Activated effector memory CD4-positive, alpha-beta T cell treated with anti-CD3 and anti-CD28 coated beads, Interleukin-2, amount 50 U/mL, for 16 hours (primary cell): ENCODE results near the gene MTCL1.

Source experiments
- DNase-seq: peaks from one replicate; pipeline ENCODE4 v3.0.0-alpha.2; 2020

Gene MTCL1

DNA sequence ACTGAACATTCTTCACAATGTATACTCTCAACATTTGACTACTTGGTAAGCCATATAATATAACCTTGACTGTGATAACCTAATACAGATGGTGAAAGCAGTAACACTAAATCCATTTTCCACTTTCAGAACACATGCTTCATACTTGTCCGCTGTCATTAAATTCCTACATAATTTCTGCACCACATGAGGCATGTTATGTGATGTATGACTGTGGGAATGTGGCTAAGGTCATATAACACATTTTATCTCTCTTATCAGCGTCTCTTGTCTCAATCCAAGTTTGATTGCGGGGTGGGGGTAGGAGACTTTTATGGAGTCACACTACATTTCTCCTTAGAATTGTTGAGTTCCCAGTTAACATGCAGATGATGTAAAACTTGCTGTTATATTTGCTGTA is 110.9 kb downstream of the MTCL1 start:
- no peak for DNase-seq

DNA sequence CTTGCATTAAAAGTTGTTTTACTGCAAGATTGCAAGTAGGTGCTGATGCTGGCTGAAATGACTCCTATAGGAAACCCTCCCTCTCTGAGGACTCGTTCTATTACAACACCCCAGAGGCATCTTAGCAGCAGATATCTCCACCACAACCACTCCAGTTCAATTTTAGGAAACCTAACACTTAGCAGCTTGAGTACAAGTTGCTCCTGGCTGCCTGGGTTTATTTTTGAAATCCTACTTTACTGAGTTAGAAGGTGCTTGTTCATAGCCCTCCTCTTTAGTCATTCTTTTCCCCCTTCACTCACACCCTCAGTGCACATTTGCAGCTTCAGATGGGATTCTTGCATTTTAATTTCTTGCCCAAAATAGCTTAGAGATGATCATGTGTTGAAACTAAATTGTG is 111.5 kb downstream of the MTCL1 start:
- no peak for DNase-seq

DNA sequence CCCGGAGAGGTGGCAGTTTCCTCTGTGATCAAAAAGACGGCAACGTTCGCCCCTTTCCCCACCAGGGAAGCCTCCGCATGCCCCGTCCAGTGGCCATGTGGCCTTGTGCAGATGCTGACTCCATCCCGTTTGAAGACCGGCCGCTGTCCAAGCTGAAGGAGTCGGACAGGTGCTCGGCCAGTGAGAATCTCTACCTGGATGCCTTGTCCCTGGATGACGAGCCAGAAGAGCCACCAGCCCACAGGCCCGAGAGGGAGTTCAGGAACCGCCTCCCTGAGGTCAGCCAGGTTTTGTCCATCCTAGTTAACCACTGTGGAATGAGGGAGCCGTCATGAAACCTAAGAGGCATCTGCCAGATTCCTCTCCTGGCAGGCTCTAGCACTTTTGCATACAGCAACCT is 113.6 kb downstream of the MTCL1 start:
- no peak for DNase-seq

DNA sequence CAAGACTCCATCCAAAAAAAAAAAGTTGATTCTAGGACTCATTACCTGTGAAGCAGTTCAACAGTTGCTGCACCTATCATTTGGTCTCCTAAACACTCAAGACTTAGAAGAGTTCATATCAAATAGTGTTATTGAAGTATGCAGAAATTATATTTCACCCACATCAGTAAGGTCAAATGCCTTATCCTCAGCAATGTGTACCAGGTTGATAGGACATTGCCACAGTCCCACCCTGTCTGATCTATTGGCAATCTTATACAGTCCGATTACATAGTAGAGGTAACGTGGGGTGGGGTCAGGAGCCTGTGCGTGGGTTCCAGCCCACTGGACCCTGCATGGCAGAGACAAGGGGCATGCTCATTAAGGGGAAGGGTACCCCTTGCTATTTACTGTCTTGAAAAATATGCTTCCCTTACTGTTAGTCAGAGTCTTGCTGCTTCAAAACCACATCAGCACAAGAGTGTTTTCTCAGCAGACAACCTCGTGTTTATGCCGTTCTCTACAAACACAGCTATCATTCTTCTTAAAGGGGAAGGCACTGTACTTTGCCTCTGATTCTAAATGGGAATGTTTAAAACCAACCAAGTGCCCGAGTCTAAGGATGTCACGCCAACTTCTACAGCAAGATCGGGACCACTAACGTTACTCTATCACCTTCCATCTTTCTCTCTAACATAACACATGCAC is 115.2 kb downstream of the MTCL1 start:
- no peak for DNase-seq

DNA sequence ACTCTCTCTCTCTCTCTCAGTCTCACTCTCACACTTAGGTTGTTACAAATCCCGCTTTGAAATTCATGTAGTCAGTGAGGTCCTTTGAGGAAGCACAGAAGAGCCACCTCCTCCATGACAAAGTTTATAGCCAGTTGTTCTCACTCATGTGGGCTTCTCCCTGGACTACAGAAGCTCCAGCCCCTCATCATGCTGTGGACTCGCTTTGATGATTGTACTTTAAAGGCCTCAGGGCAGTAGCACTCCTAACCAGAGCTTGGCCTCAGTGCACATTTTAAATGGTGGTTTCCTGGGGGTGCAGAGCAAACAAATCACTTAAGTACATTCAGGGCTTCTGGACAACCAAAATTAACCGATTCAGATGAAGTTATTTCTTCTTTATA is 115.7 kb downstream of the MTCL1 start:
- DNase-seq = no peak

DNA sequence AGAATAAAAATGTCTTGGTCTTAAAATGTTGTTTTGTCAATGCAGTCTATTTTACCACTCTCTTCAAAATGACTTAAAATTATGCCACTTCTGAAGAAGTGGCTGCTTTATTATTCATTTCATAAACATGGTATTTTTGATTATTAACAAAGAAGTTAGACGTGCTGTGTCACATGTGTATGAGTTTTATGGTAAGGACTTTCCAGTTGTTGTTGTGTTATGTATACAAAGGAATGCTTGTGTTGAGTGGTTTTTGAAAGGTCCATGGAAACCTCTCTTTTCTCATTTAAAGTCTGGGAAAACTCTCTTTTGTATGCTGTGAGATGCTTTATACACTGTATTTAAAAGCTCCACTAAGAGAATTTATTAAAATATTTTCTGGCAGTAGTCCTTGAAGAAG is 116.2 kb downstream of the MTCL1 start:
- no peak for DNase-seq

DNA sequence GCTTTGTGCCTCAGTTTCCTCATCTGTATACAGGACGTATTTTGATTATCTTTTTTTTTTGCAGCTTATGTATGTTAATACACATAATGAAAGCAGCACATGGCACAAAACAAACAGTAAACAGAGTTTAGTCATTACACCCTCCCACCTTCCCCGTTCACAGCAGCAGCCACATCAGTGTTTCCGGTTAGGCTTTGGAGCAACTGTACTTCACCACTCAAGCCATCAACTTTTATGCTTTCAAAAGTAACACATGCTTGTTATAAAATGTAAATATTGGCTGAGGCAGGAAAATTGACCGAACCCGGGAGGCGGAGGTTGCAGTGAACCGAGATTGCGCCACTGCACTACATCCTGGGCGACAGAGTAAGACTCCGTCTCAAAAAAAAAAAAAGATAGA is 117.3 kb downstream of the MTCL1 start:
- no peak for DNase-seq

DNA sequence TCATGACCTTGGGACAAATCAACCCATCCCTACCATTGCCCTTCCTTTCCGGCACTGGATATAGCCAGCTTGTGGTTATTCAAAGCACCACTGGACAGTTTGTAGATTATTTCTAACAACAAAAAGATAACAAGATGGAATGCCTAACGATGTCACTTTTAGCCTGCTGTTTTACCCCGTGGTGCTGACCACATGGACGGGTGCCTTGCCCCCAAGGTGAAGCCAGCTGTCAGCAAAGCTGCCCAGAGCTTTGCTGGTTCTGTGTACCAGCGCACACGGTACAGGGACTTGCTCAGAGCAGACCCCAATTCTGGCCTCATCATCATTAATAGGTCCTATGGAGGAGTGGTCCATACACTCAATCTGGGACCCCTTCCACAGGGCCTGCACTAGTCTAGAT is 118.2 kb downstream of the MTCL1 start:
- DNase-seq = no peak

DNA sequence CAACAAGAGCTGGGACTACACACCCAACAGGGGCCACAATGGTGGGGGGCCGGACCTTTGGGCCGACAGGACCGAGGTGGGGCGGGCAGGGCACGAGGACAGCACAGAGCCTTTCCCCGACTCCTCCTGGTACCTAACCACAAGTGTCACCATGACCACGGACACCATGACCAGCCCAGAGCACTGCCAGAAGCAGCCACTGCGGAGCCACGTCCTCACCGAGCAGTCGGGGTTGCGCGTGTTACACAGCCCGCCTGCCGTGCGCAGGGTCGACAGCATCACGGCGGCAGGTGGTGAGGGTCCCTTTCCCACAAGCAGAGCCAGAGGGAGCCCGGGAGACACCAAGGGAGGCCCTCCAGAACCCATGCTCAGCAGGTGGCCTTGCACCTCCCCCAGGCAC is 119.5 kb downstream of the MTCL1 start:
- DNase-seq = no peak

DNA sequence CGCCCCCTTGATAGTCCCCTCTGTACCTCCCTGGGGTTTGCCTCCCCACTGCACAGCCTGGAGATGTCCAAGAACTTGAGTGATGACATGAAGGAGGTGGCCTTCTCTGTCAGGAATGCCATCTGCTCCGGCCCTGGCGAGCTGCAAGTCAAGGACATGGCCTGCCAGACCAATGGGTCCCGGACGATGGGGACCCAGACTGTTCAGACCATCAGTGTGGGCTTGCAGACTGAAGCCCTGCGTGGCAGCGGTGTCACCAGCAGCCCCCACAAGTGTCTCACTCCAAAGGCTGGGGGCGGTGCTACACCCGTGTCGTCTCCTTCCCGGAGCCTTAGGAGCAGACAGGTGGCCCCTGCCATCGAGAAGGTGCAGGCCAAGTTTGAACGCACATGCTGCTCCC is 119.9 kb downstream of the MTCL1 start:
- no peak for DNase-seq

DNA sequence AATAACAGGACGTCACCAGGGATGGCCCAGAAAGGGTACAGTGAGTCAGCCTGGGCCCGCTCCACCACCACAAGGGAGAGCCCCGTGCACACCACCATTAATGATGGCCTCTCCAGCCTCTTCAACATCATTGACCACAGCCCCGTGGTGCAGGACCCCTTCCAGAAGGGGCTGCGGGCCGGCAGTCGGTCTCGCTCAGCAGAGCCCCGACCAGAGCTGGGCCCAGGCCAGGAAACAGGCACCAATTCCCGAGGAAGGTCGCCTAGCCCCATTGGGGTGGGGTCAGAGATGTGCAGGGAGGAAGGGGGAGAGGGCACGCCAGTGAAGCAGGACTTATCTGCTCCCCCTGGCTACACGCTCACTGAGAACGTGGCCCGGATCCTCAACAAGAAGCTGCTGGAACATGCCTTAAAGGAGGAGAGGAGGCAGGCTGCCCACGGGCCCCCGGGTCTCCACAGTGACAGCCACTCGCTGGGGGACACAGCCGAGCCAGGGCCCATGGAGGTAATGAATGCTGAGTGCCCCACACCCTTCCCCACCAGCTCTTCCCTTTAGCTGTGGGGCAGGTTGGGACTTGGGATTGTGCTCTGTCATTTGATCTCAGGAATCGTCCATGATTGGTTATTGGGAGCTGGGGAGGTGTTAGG is 120.5 kb downstream of the MTCL1 start:
- no peak for DNase-seq

DNA sequence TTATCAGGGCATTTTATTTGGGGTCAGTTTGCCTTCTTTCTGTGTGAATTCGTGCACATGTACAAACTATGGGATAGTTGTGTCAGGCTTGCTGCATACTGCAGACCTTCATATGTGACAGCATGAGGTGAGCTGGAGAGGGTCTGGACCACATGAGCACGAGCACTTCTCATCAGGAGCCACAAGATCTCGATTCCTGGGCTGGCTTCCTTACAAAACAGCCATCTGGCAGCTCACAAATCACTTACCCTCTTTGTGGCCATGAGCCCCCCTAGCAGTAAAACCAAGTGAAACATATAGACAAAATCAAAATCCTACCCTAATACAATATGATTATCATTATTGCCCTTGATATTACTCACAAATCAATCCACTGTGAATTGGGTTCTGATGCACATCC is 121.2 kb downstream of the MTCL1 start:
- no peak for DNase-seq

DNA sequence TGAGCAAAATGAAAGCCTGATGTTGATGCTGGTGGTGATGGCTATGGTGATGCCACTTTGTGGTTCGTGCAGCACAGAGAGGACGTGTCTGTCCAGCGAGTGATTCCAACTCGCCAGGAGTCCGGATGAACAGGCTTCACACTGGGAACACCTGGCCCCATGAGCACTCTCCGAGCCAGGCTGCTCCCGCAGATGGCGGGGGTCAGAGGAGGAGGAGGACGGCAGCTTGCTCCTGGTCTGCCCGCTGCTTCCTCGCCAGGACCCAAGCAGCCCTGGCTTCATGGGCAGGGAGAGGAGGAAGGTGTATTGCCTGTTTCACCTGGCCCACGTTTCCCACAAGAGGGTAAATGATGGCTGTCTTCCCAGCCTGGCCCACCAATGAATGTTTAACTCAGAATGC is 121.6 kb downstream of the MTCL1 start:
- DNase-seq = no peak

DNA sequence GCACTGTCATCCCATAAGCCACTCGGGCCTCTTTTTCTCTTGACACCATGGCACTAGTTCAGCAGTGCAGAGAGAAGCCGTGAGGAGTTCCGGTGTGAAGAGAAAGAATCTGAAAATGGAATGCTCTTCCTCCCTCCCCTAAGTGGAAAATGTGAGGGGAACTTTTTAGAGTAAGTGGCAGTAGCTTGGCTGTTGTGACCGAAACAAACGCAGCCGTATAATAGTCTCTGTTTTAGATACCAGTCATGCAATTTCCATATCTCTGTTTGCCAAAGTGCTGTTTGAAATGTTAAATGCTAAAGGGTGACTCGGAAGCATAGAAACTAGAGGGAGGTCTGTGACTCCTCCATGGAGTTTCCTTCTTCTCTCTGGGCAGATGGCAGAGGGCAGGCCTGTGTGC is 122.9 kb downstream of the MTCL1 start:
- DNase-seq = no peak

DNA sequence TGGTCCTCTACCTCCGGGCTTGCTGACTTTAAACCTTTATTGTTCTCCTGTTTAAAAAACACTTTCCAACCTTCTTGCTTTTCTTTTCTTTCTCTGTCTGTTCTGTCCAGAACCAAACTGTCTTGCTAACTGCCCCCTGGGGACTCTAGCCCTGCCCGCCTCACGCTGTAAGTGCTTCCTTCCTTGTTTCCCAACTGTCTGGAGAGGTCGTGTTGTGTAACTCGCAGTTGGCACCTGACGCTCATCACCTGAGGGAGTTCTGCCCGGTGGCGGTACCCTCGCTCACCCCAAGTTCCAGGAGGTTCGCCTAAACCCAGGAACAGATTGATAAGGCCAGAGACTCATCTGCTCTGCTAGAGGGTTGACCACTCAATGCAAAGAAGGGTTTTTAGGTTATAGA is 123.4 kb downstream of the MTCL1 start:
- no peak for DNase-seq

DNA sequence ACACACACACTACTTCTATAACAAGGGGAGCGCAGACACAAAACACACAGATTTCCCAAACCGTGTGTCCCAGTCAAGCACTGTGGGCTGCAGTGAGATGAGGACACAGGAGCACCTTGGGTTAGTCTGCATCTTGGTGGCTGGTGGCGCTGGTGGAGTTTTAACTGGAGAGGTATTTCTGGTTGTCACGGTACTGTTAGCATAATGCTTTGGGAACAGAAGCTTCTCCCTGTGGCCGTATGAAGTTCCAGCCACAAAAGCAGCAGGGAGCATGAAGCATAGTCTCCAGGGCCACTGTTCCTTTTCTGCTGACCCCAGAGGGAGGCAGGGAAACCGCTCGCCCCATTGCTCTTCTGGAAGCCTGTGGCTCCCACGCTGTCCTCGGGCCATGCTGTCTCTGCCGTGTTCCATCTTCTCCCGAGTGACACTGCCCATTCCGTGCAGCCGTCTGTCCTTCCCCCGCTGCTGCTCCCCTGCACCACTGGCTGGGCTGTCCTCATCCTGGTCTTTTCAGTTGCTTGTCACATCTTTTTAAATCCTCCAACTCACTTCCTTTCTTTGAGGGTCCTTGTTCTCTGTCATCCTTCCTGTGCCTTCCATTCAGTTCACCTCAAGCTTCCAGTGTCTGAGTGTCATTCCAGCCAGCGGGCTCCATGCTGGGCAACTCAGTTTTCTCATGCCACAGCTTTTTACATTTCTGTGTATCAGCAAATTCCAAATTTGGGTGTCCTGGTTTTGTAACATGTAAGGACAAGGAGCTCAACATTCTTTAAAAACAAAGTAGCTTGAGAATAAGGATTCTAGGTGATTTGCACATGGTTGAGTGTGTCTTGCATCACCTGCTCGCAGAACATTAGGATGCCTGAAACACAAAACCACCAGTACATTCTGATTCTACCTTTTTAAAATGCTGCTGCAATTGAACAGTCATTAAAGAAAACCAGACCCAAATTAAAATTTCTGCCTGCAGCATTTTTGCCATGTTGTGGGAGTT is 125.0 kb downstream of the MTCL1 start:
- no peak for DNase-seq

DNA sequence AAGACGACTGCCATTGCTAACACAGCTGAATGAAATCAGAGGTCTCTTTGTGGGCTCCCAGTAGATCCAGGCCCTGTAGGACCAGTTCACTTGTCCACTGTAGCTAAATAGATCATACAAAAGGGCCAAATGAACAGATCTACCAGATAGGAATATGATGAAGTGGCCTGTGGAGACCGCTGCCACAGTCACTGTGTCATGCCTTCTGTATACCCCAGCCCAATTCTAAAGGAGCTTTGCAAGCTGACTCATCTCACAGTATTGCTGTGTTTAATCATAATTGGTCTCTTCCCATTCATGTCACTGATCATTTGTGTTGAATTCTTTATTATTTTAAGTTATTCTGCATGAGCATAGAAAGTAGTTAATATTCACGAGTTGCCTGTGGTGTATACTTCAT is 125.8 kb downstream of the MTCL1 start:
- DNase-seq = no peak

DNA sequence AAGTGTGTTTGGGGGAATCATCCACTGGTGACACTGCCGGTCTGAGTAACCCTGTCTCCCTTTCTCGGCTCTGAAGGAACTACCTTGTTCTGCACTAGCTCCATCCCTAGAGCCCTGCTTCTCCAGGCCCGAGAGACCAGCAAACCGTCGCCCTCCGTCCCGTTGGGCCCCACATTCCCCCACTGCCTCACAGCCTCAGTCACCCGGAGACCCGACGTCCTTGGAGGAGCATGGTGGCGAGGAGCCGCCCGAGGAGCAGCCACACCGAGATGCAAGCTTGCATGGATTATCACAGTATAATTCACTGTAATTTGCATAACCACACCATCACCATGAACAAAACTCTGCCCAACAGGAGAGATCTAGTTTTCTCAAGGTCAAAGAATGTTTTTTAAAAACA is 126.2 kb downstream of the MTCL1 start:
- no peak for DNase-seq

DNA sequence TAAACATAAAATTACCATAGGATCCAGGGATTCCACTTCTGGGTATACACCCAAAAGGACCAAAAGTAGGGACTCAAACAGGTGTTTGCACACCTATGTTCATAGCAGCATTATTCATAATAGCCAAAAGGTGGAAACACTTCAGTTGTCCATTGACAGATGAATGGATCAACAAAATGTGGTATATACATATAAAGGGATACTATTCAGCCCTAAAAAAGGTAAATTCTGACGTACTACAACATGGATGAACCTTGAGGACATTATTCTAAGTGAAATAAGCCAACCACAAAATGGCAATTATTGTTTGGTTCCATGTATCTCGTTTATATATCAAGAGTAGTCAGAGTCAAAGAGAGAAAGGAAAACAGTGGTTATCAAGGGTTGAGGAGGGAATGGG is 128.1 kb downstream of the MTCL1 start:
- no peak for DNase-seq

DNA sequence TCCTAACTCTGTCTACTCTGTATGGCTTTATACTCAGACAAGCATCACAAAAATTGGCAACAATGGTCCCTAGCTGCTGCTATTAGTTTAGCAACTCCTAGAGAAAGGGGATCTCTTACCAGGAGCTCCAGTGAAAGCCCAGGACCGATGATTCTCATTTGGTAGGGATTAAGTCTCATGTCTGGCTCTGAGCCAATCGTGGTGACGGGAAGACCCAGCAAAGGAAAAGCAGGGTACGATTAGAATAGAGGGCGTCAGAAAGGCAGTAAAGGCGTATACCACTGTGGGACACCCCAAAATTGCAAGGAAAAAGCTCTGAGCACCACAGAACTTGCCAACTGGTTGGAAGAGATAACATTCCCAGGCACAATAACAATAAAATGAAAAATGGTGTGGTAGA is 129.5 kb downstream of the MTCL1 start:
- no peak for DNase-seq

DNA sequence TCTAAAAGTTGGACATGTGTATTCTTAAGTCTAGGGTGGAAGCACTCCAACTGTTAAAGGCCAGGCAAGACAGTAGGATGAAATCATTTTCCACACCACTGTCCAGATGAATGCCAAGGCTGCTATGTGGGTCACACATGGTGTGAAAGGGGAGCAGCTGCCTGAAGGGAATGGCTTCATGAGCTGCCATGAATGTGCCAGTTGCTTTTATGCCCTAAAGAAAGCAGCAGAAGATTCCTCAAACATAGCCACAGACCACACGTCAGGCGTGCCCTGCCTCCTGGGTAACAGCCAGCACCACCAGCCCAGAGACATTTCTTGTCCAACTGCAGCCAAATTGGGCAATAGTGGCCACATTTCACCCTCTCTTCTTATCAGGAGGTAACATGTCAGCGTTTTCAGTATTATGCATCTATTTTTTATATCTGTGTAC is 130.2 kb downstream of the MTCL1 start:
- no peak for DNase-seq

DNA sequence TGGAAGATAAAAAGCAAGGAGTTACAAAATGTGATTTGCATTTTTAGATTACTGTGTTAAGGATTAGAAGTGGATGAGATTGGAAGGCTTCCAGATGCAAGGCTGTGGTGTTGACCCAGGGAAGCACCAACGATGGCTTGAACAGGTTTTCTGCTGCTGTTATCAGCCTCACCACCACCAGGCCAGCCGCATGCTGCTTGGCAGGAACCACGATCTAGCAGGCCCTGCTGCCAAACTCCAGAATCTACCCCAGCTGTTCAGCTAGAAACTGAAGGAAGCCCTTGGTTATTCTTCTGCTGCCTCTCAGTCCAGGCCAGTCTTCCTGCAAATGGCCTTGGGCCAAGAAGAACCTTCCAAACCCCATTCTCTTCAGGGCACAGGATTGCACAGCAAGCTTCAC is 133.9 kb downstream of the MTCL1 start:
- DNase-seq = no peak

DNA sequence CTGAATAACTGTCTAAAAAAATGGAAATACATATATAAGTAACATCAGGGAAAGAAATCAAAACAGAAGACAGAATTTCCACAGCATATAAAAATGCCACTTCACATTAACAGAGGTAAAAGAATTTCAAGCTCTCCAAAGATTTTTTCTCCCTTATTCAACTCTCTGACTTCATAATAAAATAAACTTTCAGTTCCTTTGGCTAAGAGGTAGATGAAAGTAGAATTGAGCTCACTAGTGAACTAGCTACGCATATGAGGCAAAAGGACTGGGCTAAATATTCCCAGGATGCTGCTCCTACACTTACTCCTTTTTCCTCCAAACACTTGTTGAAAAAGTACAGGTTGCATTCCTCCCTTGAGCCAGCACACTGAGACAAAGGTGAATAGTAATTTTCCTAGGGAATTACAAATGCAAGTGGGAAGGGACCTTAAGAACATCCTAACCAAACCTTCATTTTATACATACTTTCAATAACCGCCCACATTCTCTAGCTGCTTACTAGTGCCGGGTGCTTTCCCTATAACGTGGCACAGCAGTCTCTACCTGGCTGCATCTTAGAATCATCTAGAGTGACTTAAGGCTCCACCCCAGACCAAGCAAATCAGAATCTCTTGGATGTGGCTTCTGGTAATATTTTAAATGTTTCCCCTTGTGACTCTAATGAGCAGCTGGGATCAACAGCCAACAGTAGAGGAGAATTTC is 136.6 kb downstream of the MTCL1 start:
- DNase-seq = no peak
